HL-60 (cell line): ENCODE results near the gene SCAF4.
"Not testable (repeated sequence)": the region's sequence is repeated elsewhere in the genome, so short reads cannot be mapped to it uniquely, and the experiment has no call there.

Experiments used
- DNase-seq, 2 experiments: peaks; one replicate each; pipeline ENCODE4 v3.0.0-alpha.2; 2010 to 2020; ENCODE audit warnings: low read depth in 1 of 2, low spot score in 1 of 2
- H3K27ac ChIP-seq: fragments of 250-450 bp; sonication (Bioruptor Pico); replicated peaks from 2 replicates; pipeline ENCODE4 v1.5.1; 2020; ENCODE audit warnings: mild to moderate bottlenecking, moderate library complexity
- H3K27me3 ChIP-seq: fragments of 250-450 bp; sonication (Bioruptor Pico); 2 replicates; pipeline ENCODE4 v1.5.1; 2021; ENCODE audit warnings: mild to moderate bottlenecking, moderate library complexity; ENCODE audit not compliant: insufficient read depth, poor library complexity, severe bottlenecking
- H3K4me3 ChIP-seq: replicated peaks from 2 replicates; pipeline ENCODE4 v1.5.1; 2011; ENCODE audit warnings: mild to moderate bottlenecking, control low read depth, low read length; ENCODE audit not compliant: insufficient read depth
- GABPA ChIP-seq: IDR thresholded peaks from 2 replicates; pipeline ENCODE4 v1.6.1; 2012; ENCODE audit warnings: low read depth
- POLR2AphosphoS5 ChIP-seq: IDR thresholded peaks from 2 replicates; pipeline ENCODE4 v1.6.1; 2012; ENCODE audit warnings: low read depth
- SPI1 ChIP-seq: IDR thresholded peaks from 2 replicates; pipeline ENCODE4 v1.6.1; 2012; ENCODE audit warnings: low read depth, mild to moderate bottlenecking, borderline replicate concordance
- TF ChIP-seq, protein P1 (sequence below): IDR thresholded peaks from 2 replicates; pipeline ENCODE4 v1.6.1; 2012; ENCODE audit warnings: low read depth; ENCODE audit not compliant: insufficient replicate concordance
- TF ChIP-seq, protein P2 (sequence below): IDR thresholded peaks from one replicate; pipeline ENCODE4 v1.5.1; 2011; ENCODE audit warnings: low read length, control low read depth, inconsistent platforms; ENCODE audit not compliant: insufficient read depth

The SCAF4 gene

DNA sequence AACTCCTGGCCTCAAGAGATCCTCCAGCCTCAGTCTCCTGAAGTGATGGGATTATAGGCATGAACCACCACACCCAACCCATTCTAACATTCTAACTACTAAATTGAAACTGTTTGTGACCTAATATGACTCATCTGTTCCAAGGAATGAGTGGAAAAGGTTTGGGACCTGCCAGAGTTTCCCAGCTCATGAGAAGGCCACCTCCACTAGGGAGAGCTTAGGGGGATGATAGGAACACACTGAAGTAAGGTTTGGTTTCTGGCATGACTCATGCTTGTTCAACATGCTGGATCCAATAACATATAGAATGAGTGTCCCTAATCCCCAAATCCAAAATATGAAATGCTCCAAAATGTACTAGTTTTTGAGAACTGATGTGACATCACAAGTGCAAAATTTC is 18.9 kb upstream of the SCAF4 start:
- H3K27me3 ChIP-seq = no peaks in the 10 kb centered on the region
- no peak for DNase-seq
- TF ChIP-seq, protein P1, sequence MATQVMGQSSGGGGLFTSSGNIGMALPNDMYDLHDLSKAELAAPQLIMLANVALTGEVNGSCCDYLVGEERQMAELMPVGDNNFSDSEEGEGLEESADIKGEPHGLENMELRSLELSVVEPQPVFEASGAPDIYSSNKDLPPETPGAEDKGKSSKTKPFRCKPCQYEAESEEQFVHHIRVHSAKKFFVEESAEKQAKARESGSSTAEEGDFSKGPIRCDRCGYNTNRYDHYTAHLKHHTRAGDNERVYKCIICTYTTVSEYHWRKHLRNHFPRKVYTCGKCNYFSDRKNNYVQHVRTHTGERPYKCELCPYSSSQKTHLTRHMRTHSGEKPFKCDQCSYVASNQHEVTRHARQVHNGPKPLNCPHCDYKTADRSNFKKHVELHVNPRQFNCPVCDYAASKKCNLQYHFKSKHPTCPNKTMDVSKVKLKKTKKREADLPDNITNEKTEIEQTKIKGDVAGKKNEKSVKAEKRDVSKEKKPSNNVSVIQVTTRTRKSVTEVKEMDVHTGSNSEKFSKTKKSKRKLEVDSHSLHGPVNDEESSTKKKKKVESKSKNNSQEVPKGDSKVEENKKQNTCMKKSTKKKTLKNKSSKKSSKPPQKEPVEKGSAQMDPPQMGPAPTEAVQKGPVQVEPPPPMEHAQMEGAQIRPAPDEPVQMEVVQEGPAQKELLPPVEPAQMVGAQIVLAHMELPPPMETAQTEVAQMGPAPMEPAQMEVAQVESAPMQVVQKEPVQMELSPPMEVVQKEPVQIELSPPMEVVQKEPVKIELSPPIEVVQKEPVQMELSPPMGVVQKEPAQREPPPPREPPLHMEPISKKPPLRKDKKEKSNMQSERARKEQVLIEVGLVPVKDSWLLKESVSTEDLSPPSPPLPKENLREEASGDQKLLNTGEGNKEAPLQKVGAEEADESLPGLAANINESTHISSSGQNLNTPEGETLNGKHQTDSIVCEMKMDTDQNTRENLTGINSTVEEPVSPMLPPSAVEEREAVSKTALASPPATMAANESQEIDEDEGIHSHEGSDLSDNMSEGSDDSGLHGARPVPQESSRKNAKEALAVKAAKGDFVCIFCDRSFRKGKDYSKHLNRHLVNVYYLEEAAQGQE = no peak
- TF ChIP-seq SPI1 = no peak
- TF ChIP-seq, protein P2, sequence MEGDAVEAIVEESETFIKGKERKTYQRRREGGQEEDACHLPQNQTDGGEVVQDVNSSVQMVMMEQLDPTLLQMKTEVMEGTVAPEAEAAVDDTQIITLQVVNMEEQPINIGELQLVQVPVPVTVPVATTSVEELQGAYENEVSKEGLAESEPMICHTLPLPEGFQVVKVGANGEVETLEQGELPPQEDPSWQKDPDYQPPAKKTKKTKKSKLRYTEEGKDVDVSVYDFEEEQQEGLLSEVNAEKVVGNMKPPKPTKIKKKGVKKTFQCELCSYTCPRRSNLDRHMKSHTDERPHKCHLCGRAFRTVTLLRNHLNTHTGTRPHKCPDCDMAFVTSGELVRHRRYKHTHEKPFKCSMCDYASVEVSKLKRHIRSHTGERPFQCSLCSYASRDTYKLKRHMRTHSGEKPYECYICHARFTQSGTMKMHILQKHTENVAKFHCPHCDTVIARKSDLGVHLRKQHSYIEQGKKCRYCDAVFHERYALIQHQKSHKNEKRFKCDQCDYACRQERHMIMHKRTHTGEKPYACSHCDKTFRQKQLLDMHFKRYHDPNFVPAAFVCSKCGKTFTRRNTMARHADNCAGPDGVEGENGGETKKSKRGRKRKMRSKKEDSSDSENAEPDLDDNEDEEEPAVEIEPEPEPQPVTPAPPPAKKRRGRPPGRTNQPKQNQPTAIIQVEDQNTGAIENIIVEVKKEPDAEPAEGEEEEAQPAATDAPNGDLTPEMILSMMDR = no peak
- TF ChIP-seq GABPA = no peak
- no peak for TF ChIP-seq POLR2AphosphoS5

DNA sequence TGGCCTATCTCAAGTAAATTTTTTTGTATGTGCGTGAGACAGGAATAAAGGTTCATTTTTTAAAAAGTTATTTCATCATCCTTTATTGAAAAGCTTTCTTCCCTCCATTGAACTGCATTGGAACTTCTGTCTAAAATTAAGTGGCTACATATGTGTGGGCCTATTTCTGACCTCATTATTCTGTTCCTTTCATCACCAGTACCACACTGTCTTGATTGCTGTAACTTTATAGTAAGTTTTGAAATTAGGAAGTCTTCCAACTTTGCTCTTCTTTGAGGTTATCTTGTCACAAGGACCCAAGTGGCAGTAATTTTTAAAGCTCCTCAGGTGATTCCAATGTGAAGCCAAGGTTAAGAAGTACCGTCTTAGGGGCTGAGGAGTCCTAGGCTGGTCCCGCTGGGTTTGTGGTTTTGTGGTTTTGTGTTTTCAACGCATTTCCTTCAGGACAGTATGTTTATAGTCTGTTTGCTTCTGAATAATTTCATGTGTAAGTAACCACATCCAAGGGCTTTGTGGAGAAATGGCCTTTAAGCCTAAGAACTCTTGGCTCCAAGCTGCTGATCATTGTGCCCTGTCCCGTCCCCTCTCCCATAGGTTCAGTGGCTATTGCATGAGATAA is 12.4 kb upstream of the SCAF4 start:
- H3K27ac ChIP-seq = peak overlapping the region; percentile 24; the same call in 1 of the 2 replicates
- H3K27me3 ChIP-seq = no peaks in the 10 kb centered on the region
- DNase-seq = peak in 1 of 2 experiments; percentile 8
- TF ChIP-seq, protein P2 = no peak
- TF ChIP-seq POLR2AphosphoS5 (no peak), GABPA (no peak), SPI1 (no peak)
- TF ChIP-seq, protein P1 = no peak
- no peak overlapping the region for H3K4me3 ChIP-seq

More for the DNA sequence above, 18.9 kb upstream of the SCAF4 start:
- no peak overlapping the region for H3K27ac ChIP-seq
- H3K4me3 ChIP-seq = no peak overlapping the region

DNA sequence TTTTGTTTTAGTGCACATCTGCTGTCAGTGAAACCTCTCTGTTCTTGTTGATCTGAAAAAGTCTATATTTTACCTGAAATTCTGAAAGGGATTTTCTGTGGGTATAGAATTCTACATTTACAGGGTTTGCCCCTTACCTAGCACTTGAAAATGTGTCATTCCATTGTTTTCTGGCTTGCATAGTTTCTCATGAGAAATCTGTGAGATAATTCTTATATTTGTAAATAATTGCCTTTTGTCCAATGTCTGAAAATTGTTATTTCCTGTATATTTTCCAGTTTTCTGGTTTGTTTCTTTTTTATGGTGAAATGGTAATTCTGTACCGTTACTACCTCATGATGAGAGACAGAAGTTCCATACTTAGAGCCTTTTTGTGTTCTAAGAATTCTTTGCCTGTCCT is 11.8 kb upstream of the SCAF4 start:
- no peaks in the 10 kb centered on the region for H3K27me3 ChIP-seq
- TF ChIP-seq POLR2AphosphoS5 = no peak
- TF ChIP-seq GABPA = no peak
- no peak for TF ChIP-seq SPI1
- H3K27ac ChIP-seq = no peak overlapping the region
- H3K4me3 ChIP-seq = no peak overlapping the region
- no peak for DNase-seq

DNA sequence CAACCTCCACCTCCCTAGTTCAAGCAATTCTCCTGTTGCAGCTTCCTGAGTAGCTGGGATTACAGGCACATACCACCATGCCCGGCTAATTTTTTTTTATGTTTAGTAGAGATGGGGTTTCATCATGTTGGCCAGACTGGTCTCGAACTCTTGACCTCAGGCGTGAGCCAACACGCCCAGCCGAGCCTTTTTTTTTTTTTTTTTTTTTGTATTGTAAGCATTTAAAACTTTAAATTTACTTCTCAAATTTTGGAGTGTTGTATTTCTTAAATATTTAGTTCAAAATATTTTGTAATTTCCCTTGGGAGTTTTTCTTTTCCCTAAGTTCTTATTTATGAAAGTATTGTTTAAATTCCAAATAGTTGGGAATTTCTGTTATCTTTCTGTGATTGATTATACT is 9.2 kb upstream of the SCAF4 start:
- Histone ChIP-seq H3K27me3 (no peaks in the 10 kb centered on the region), H3K27ac (no peak overlapping the region), H3K4me3 (no peak overlapping the region)
- TF ChIP-seq, protein P1 = no peak
- TF ChIP-seq GABPA = no peak
- no peak for TF ChIP-seq POLR2AphosphoS5
- TF ChIP-seq SPI1 = no peak
- TF ChIP-seq, protein P2 = no peak
- DNase-seq = no peak

DNA sequence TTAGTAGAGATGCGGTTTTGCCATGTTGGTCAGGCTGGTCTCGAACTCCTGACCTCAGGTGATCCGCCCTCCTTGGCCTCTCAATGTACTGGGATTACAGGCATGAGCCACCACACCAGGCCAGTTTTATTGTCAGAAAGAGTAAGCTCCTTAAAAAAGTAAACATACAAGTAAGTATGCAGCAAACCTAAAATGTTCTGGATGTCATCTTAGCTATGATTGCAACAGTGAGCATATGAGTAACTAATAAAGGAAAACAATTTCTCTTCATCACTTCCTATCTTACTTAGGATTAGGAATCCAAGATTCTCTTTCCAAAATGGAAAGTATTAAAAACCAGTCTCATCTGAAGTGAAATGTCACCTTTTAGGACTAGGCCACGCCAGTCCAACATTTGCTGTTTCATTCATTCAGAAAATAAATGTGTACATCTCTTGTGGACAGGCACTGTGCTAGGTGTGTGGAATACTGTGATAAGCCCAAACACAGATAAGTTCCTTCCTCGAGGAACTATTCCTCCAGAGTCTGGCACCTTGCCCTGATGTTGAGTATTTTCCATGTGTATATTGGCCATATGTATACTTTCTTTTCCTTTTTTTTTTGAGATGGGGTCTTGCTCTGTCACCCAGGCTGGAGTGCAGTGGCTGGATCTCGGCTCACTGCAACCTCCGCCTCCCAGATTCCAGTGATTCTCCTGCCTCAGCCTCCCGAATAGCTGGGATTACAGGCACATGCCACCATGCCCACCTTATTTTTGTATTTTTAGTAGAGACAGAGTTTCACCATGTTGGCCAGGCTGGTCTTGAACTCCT is 5.9 kb upstream of the SCAF4 start:
- not testable (repeated sequence) for H3K4me3 ChIP-seq, H3K27ac ChIP-seq, DNase-seq, H3K27me3 ChIP-seq
